Measurements from ENCODE around the gene USP35. TPM values are rescaled to one million over a fixed set of nuclear protein-coding genes. Genes with fewer than 3 reads are reported as not detected.

The USP35 gene
- total and polyA plus RNA-seq, 5 donors from 2014 or later, result 0.11 to 15.0 (median 0.52) TPM

DNA sequence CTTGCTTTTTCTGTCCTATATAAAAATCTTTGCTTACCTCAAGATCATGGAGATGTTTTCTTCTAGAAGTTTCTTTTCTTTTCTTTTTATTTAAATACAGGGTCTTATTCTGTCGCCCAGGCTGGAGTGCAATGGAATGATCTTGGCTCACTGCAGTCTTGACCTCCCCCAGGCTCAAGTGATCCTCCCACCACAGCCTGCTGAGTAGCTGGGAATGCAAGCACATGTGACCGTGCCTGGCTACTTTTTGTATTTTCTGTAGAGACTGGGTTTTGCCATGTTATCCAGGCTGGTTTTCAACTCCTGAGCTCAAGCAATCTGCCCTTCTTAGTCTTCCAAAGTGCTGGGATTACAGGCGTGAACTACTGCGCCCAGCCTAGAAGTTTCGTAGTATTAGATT is 45.3 kb downstream of the USP35 start:
- no peak overlapping the region for H3K27ac Mint-ChIP-seq
- H3K27me3 Mint-ChIP-seq, result peaks cover 5% of the 10 kb centered on the region
- peaks cover 8% of the 10 kb centered on the region for H3K36me3 Mint-ChIP-seq

DNA sequence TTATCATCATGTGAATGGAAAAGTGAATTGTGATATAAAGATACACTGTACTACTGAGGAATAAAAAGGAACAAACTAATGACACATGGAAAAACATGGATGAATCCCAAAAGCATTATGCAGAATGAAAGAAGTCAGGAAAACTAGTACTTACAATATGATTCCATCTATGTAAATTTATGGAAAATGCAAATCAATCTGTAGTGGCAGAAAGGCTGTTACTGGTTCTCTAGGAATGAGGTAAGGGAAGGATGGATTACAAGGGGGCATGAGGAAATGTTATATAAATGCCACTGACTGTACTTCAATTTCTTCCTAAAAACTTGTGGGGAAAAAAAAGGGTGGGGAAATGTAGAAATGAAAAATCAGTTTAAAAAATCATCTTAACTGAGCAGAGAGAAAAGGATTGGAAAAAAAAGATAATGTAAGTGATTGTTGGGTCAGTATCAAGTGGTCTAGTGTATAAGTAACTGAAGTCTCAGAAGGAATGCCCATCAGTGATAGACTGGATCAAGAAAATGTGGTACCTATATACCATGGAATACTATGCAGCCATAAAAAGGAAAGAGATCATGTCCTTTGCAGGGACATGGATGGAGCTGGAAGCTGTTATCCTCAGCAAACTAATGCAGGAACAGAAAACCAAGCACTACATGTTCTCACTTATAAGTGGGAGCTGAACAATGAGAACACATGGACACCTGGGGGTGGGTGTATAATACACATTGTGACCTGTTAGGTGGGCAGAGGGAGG is 48.8 kb downstream of the USP35 start:
- Mint-ChIP-seq H3K27me3 (peaks cover 5% of the 10 kb centered on the region), H3K27ac (no peak overlapping the region), H3K36me3 (peaks cover 16% of the 10 kb centered on the region), H3K9me3 (peaks cover 5 to 20% (median 12%) of the 10 kb centered on the region in 7 donors), H3K4me3 (no peak overlapping the region), H3K4me1 (peaks cover 0 to under 1% (median 0%) of the 10 kb centered on the region in 4 donors)
- Histone ChIP-seq H3K4me1 (ENCODE audit: control insufficient read depth, insufficient read depth, low read length, poor library complexity, severe bottlenecking) (no peaks in the 10 kb centered on the region), H3K4me3 (ENCODE audit: low read depth, low read length) (no peak overlapping the region), H3K27me3 (ENCODE audit: control insufficient read depth, insufficient read depth, low read length) (no peaks in the 10 kb centered on the region), H3K27ac (ENCODE audit: insufficient read depth, low read length, poor library complexity, severe bottlenecking) (no peak overlapping the region), H3K9me3 (ENCODE audit: control insufficient read depth in 2 of 2, low read length in 2 of 2) (peaks cover 10 to 18% of the 10 kb centered on the region in 2 experiments), H3K36me3 (ENCODE audit: control insufficient read depth, insufficient read depth, low read length) (no peaks in the 10 kb centered on the region)
- DNase-seq, result no peak
- no peak for ATAC-seq (ENCODE audit: low read depth in 2 of 2)

More for the DNA sequence above, 45.3 kb downstream of the USP35 start:
- Histone ChIP-seq H3K9me3 (ENCODE audit: control insufficient read depth in 2 of 2, low read length in 2 of 2) (no peaks in the 10 kb centered on the region), H3K27me3 (ENCODE audit: control insufficient read depth, insufficient read depth, low read length) (no peaks in the 10 kb centered on the region), H3K4me3 (ENCODE audit: low read depth, low read length) (no peak overlapping the region), H3K4me1 (ENCODE audit: control insufficient read depth, insufficient read depth, low read length, poor library complexity, severe bottlenecking) (no peaks in the 10 kb centered on the region), H3K27ac (ENCODE audit: insufficient read depth, low read length, poor library complexity, severe bottlenecking) (no peak overlapping the region), H3K36me3 (ENCODE audit: control insufficient read depth, insufficient read depth, low read length) (no peaks in the 10 kb centered on the region)
- Mint-ChIP-seq H3K4me3 (no peak overlapping the region), H3K4me1 (peaks cover 0 to 2% (median under 1%) of the 10 kb centered on the region in 4 donors), H3K9me3 (peaks cover 0 to 8% (median 3%) of the 10 kb centered on the region in 7 donors)
- ATAC-seq (ENCODE audit: low read depth in 2 of 2) (no peak), DNase-seq (no peak)

DNA sequence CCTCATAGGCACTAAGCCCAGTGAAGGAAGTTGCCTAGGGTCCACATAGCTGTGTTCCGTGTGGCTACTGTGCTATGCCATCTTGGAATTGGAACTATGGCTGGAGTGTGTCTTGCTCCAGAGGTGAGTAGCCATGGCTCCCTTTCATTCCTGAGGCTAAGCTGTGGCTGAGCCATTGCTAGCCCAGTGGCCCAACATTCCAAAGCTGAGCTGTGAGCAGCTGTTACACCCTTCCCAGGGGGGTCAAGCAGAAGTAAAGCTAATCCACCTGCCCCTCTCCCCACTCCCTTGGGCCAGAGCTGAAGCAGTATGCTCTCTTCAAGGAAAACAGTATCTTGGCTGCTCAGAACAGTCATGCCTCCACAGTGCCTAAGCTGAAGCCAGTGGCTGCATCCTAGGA is 51.1 kb downstream of the USP35 start:
- H3K27me3 Mint-ChIP-seq, result peaks cover 5% of the 10 kb centered on the region
- no peak overlapping the region for H3K4me3 ChIP-seq (ENCODE audit: low read depth, low read length)
- H3K36me3 ChIP-seq (ENCODE audit: control insufficient read depth, insufficient read depth, low read length), result no peaks in the 10 kb centered on the region
- DNase-seq (no peak), ATAC-seq (ENCODE audit: low read depth in 2 of 2) (no peak)
- no peaks in the 10 kb centered on the region for H3K4me1 ChIP-seq (ENCODE audit: control insufficient read depth, insufficient read depth, low read length, poor library complexity, severe bottlenecking)
- H3K4me3 Mint-ChIP-seq, result no peak overlapping the region
- peaks cover 5 to 25% (median 12%) of the 10 kb centered on the region in 7 donors for H3K9me3 Mint-ChIP-seq
- peaks cover 16% of the 10 kb centered on the region for H3K36me3 Mint-ChIP-seq
- H3K27ac ChIP-seq (ENCODE audit: insufficient read depth, low read length, poor library complexity, severe bottlenecking), result no peak overlapping the region
- peaks cover 10 to 18% of the 10 kb centered on the region in 2 experiments for H3K9me3 ChIP-seq (ENCODE audit: control insufficient read depth in 2 of 2, low read length in 2 of 2)
- no peaks in the 10 kb centered on the region for H3K27me3 ChIP-seq (ENCODE audit: control insufficient read depth, insufficient read depth, low read length)
- no peak overlapping the region for H3K27ac Mint-ChIP-seq
- H3K4me1 Mint-ChIP-seq, result peaks cover 0 to 2% (median 1%) of the 10 kb centered on the region in 4 donors

DNA sequence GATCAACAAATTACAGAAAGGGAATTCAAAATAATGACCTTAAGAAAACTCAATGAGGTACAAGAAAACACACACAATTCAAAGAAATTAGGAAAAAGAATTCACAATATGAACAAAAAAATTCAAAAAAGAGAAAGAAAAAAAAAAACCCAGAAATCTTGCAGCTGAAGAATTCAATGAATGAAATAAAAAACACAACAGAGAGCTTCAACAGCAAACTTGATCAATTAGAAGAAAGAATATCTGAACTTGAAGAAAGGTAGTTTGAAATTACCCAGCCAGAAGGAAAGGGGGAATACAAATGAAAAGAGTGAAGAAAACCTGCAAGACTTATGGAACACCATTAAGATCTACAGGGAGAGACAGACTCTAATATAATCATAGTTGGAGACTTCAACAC is 52.8 kb downstream of the USP35 start:
- no peak for DNase-seq

DNA sequence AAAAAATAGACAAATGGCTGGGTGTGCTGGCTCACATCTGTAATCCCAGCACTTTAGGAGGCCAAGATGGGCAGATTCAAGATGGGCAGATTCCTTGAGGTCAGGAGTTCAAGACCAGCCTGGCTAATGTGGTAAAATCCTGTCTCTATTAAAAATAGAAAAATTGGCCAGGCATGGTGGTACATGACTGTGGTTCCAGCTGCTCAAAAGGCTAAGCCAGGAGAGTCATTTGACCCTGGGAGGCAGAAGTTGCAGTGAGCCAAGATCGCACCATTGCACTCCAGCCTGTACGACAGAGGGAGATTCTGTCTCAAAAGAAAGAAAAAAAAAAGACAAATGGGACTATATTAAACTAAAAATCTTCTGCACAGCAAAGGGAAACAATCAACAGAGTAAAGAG is 55.4 kb downstream of the USP35 start:
- H3K9me3 ChIP-seq (ENCODE audit: control insufficient read depth in 2 of 2, low read length in 2 of 2), result peaks cover 10 to 18% of the 10 kb centered on the region in 2 experiments
- Mint-ChIP-seq H3K36me3 (peaks cover 12% of the 10 kb centered on the region), H3K4me3 (no peak overlapping the region), H3K9me3 (peaks cover 1 to 24% (median 10%) of the 10 kb centered on the region in 7 donors), H3K27ac (no peak overlapping the region), H3K4me1 (peaks cover 0 to 4% (median 1%) of the 10 kb centered on the region in 4 donors), H3K27me3 (no peaks in the 10 kb centered on the region)
- no peaks in the 10 kb centered on the region for H3K4me1 ChIP-seq (ENCODE audit: control insufficient read depth, insufficient read depth, low read length, poor library complexity, severe bottlenecking)
- ATAC-seq (ENCODE audit: low read depth in 2 of 2) (no peak), DNase-seq (no peak)
- H3K27me3 ChIP-seq (ENCODE audit: control insufficient read depth, insufficient read depth, low read length), result no peaks in the 10 kb centered on the region
- H3K4me3 ChIP-seq (ENCODE audit: low read depth, low read length), result no peak overlapping the region
- H3K27ac ChIP-seq (ENCODE audit: insufficient read depth, low read length, poor library complexity, severe bottlenecking), result no peak overlapping the region
- H3K36me3 ChIP-seq (ENCODE audit: control insufficient read depth, insufficient read depth, low read length), result no peaks in the 10 kb centered on the region

More for the DNA sequence above, 52.8 kb downstream of the USP35 start:
- Mint-ChIP-seq H3K27me3 (no peaks in the 10 kb centered on the region), H3K36me3 (peaks cover 20% of the 10 kb centered on the region), H3K4me3 (no peak overlapping the region), H3K9me3 (peaks cover 1 to 26% (median 14%) of the 10 kb centered on the region in 7 donors), H3K4me1 (peaks cover 0 to 2% (median 1%) of the 10 kb centered on the region in 4 donors), H3K27ac (no peak overlapping the region)
- no peaks in the 10 kb centered on the region for H3K36me3 ChIP-seq (ENCODE audit: control insufficient read depth, insufficient read depth, low read length)
- H3K27ac ChIP-seq (ENCODE audit: insufficient read depth, low read length, poor library complexity, severe bottlenecking), result no peak overlapping the region
- H3K27me3 ChIP-seq (ENCODE audit: control insufficient read depth, insufficient read depth, low read length), result no peaks in the 10 kb centered on the region
- no peak for ATAC-seq (ENCODE audit: low read depth in 2 of 2)
- H3K4me3 ChIP-seq (ENCODE audit: low read depth, low read length), result no peak overlapping the region
- H3K4me1 ChIP-seq (ENCODE audit: control insufficient read depth, insufficient read depth, low read length, poor library complexity, severe bottlenecking), result no peaks in the 10 kb centered on the region
- peaks cover 10 to 18% of the 10 kb centered on the region in 2 experiments for H3K9me3 ChIP-seq (ENCODE audit: control insufficient read depth in 2 of 2, low read length in 2 of 2)

GRCh38 chr11:78244546-78245255 is 56.0 kb downstream of the USP35 start:
- no peaks in the 10 kb centered on the region for H3K4me1 ChIP-seq (ENCODE audit: control insufficient read depth, insufficient read depth, low read length, poor library complexity, severe bottlenecking)
- peaks cover 10 to 18% of the 10 kb centered on the region in 2 experiments for H3K9me3 ChIP-seq (ENCODE audit: control insufficient read depth in 2 of 2, low read length in 2 of 2)
- no peak for DNase-seq
- H3K27me3 ChIP-seq (ENCODE audit: control insufficient read depth, insufficient read depth, low read length), result no peaks in the 10 kb centered on the region
- no peaks in the 10 kb centered on the region for H3K36me3 ChIP-seq (ENCODE audit: control insufficient read depth, insufficient read depth, low read length)
- Mint-ChIP-seq H3K9me3 (peaks cover 1 to 24% (median 10%) of the 10 kb centered on the region in 7 donors), H3K4me3 (no peak overlapping the region), H3K36me3 (peaks cover 12% of the 10 kb centered on the region), H3K27me3 (no peaks in the 10 kb centered on the region), H3K27ac (no peak overlapping the region), H3K4me1 (peaks cover 0 to 4% (median 1%) of the 10 kb centered on the region in 4 donors)
- H3K4me3 ChIP-seq (ENCODE audit: low read depth, low read length), result no peak overlapping the region
- no peak for ATAC-seq (ENCODE audit: low read depth in 2 of 2)
- H3K27ac ChIP-seq (ENCODE audit: insufficient read depth, low read length, poor library complexity, severe bottlenecking), result no peak overlapping the region

- Histone ChIP-seq H3K36me3 (ENCODE audit: control insufficient read depth, insufficient read depth, low read length) (no peaks in the 10 kb centered on the region), H3K27ac (ENCODE audit: insufficient read depth, low read length, poor library complexity, severe bottlenecking) (no peak overlapping the region), H3K9me3 (ENCODE audit: control insufficient read depth in 2 of 2, low read length in 2 of 2) (no peaks in the 10 kb centered on the region), H3K4me1 (ENCODE audit: control insufficient read depth, insufficient read depth, low read length, poor library complexity, severe bottlenecking) (no peaks in the 10 kb centered on the region), H3K4me3 (ENCODE audit: low read depth, low read length) (no peak overlapping the region), H3K27me3 (ENCODE audit: control insufficient read depth, insufficient read depth, low read length) (no peaks in the 10 kb centered on the region)
- Mint-ChIP-seq H3K4me1 (peaks cover 0 to 2% (median under 1%) of the 10 kb centered on the region in 4 donors), H3K9me3 (peaks cover 0 to 4% (median 2%) of the 10 kb centered on the region in 7 donors), H3K36me3 (peaks cover 4% of the 10 kb centered on the region), H3K27me3 (no peaks in the 10 kb centered on the region), H3K27ac (no peak overlapping the region), H3K4me3 (no peak overlapping the region)
- ATAC-seq (ENCODE audit: low read depth in 2 of 2) (no peak), DNase-seq (no peak)
Measured at GRCh38 chr11:78248191-78248590, 59.5 kb downstream of the USP35 start.
